Pancreas (tissue), 10 donors: Measurements from ENCODE around the gene BRINP3. TPM values are rescaled to one million over a fixed set of nuclear protein-coding genes. Genes with fewer than 3 reads are reported as not detected.

Experiments
- ATAC-seq, 4 donors: fragments of 200-7000 bp; cut with Tn5 transposase; one replicate each; pipeline versions ENCODE4 v1.8.0 to v1.9.1; 2020; ENCODE audit warnings: mild to moderate bottlenecking in 4 of 4, moderate library complexity in 4 of 4
- DNase-seq, 6 donors: peaks; one replicate each; pipeline ENCODE4 v3.0.0-alpha.2; 2020
- FAIRE-seq: peaks from 2 replicates; lab custom pipeline; 2012; peaks lifted over from hg19 to GRCh38; lab: Jason Lieb, UNC
- H3K27ac ChIP-seq, 4 donors: fragments of 200-600 bp; sonication (generic); 1 replicate in 3 of 4; 2 replicates in 1 of 4; pipeline versions ENCODE4 v1.5.0 to v1.8.0; 2020
- H3K27me3 ChIP-seq, 4 donors: fragments of 200-600 bp; one replicate each; pipeline ENCODE4 v1.8.0; 2021
- H3K36me3 ChIP-seq, 3 donors: fragments of 200-600 bp; sonication (generic) in 1 of 3; one replicate each; pipeline versions ENCODE4 v1.5.0 to v1.8.0; 2020 to 2021
- H3K4me1 ChIP-seq, 3 donors: fragments of 200-600 bp; one replicate each; pipeline ENCODE4 v1.8.0; 2021
- H3K4me3 ChIP-seq, 4 donors: fragments of 200-600 bp; sonication (generic) in 2 of 4; one replicate each; pipeline versions ENCODE4 v1.5.0 to v1.8.0; 2020 to 2021
- H3K9me3 ChIP-seq, 4 donors: fragments of 200-600 bp; one replicate each; pipeline ENCODE4 v1.8.0; 2021
- WGBS, 2 donors: extraction: QIAGEN DNeasy Blood & Tissue Kit; methylation state at CpG; one replicate each; pipeline ENCODE4 v1.1.7; 2013; 5-methylcytosine and 5-hydroxymethylcytosine counted together
- intact Hi-C, 3 donors: fragments of 100-400 bp; cut with DNase I; formaldehyde crosslinking; loops; one replicate each; pipeline versions ENCODE4 v1.11.1 to v1.14.2; 2022
- polyA plus RNA-seq, 2 donors: library from polyadenylated mRNA; stranded (reverse); fragments of 200-250 nt; gene quantifications; one replicate each; pipeline ENCODE4 v1.2.3, GENCODE V29; 2013
- total RNA-seq, 6 donors: library from RNA; stranded (reverse); fragmentation: NEBNext Ultra II Directional in 4 of 6; extraction: Animal tissue kit (Norgen Biotek cat#: 25700) in 4 of 6; gene quantifications; one replicate each; pipeline versions ENCODE4 v1.2.1 to v1.2.4, GENCODE V29; 2021 to 2023
- TF ChIP-seq, protein P1 (sequence below), 4 donors: fragments of 200-600 bp; sonication (generic) in 3 of 4; IDR thresholded peaks; one replicate each; pipeline versions ENCODE4 v1.5.0 to v1.8.0; 2021; ENCODE audit warnings: antibody characterized with exemption in 4 of 4
- donor health status: healthy with polysubstance abuse.
- donor health status: DM: no; HTN: no; CAD: no; lungs with moderate emphysema.
- donor health status: DM: no; HTN: no; CAD: no.
- donor health status: control.
- donor health status: control.
- donor health status: Bipolar disorder and iron deficiency.
- donor health status: DM: yes; HTN: yes; CAD: no.
- donor health status: DM: no; HTN: no; CAD: no.
- donor health status: DM: no; HTN: no; CAD: no.
- donor health status: DM: yes; HTN: yes; CAD: no.

BRINP3 gene
- total and polyA plus RNA-seq, 8 donors = 0.24 to 0.42 TPM; not detected in 6

DNA sequence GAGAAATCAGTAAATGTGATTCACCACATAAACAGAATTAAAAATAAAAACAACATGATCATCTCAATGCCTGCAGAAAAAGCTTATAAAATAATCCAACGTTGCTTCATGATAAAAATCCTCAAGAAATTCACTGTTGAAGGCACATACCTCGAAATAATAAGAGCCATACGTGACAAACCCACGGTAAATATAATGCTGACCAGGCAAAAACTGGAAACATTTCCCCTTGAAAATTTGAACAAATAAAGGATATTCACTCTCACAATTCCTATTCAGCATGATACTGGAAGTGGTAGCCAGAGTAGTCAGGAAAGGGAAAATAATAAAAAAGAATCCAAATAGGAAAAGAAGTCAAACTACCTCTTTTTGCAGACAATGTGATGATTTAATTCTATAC is 148.8 kb downstream of the BRINP3 start:
- TF ChIP-seq, protein P1, sequence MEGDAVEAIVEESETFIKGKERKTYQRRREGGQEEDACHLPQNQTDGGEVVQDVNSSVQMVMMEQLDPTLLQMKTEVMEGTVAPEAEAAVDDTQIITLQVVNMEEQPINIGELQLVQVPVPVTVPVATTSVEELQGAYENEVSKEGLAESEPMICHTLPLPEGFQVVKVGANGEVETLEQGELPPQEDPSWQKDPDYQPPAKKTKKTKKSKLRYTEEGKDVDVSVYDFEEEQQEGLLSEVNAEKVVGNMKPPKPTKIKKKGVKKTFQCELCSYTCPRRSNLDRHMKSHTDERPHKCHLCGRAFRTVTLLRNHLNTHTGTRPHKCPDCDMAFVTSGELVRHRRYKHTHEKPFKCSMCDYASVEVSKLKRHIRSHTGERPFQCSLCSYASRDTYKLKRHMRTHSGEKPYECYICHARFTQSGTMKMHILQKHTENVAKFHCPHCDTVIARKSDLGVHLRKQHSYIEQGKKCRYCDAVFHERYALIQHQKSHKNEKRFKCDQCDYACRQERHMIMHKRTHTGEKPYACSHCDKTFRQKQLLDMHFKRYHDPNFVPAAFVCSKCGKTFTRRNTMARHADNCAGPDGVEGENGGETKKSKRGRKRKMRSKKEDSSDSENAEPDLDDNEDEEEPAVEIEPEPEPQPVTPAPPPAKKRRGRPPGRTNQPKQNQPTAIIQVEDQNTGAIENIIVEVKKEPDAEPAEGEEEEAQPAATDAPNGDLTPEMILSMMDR (IDR thresholded peaks at IDR 0.05) = no peak
- Histone ChIP-seq H3K36me3 (no peaks in the 10 kb centered on the region), H3K4me3 (no peak overlapping the region), H3K4me1 (no peaks in the 10 kb centered on the region), H3K27ac (no peak overlapping the region), H3K27me3 (no peaks in the 10 kb centered on the region), H3K9me3 (no peaks in the 10 kb centered on the region)
- ATAC-seq (no peak), DNase-seq (no peak), FAIRE-seq (no peak)
- intact Hi-C loops = no loop called here
- WGBS, 2 donors = 68 to 80% methylated on average over 4 of the region's 4 CpGs

DNA sequence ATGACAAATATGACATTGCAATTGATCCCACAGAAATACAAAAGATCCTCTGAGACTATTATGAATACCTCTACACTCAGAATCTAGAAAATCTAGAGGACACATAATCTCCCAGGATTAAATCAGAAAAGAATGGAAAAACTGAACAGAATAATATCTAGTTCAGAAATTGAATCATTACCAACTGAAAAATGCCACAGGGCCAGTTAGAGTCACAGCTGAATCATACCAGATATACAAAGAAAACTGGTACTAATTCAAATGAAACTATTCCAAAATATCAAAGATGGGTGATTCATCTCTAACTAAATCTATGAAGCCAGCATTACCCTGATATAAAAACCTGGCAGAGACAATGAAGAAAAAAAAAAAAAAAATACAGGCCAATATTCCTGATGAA is 149.3 kb downstream of the BRINP3 start:
- no peaks in the 10 kb centered on the region for H3K4me1 ChIP-seq
- no peak for ATAC-seq
- intact Hi-C loops = no loop called here
- no peak for DNase-seq
- FAIRE-seq = no peak
- no peaks in the 10 kb centered on the region for H3K27me3 ChIP-seq
- no peaks in the 10 kb centered on the region for H3K9me3 ChIP-seq
- no peak overlapping the region for H3K27ac ChIP-seq
- TF ChIP-seq, protein P1 (IDR thresholded peaks at IDR 0.05) = no peak
- H3K4me3 ChIP-seq = no peak overlapping the region
- H3K36me3 ChIP-seq = no peaks in the 10 kb centered on the region

DNA sequence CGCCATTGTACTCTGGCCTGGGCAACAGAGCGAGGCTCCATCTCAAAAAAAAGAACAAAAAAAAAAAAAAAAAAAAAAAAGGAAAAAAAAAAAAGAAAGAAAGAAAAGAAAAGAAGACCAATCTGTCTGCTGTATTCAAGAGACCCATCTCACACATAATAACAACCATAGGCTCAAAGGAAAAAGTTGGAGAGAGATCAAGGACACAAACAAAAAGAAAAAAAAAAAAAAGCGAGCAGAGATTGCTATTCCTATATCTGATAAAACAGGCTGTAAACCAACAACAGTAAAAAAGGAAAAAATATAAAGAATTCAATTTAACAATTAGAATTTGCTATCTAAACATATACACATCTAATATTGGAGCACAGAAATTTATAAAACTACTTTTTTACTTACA is 150.4 kb downstream of the BRINP3 start:
- TF ChIP-seq, protein P1 (IDR thresholded peaks at IDR 0.05) = no peak
- Histone ChIP-seq H3K36me3 (no peaks in the 10 kb centered on the region), H3K4me3 (no peak overlapping the region), H3K27ac (no peak overlapping the region), H3K27me3 (no peaks in the 10 kb centered on the region), H3K9me3 (no peaks in the 10 kb centered on the region), H3K4me1 (no peaks in the 10 kb centered on the region)
- 75 to 79% methylated on average over 3 of the region's 3 CpGs for WGBS, 2 donors
- ATAC-seq (no peak), DNase-seq (no peak), FAIRE-seq (no peak)
- intact Hi-C loops = no loop called here

DNA sequence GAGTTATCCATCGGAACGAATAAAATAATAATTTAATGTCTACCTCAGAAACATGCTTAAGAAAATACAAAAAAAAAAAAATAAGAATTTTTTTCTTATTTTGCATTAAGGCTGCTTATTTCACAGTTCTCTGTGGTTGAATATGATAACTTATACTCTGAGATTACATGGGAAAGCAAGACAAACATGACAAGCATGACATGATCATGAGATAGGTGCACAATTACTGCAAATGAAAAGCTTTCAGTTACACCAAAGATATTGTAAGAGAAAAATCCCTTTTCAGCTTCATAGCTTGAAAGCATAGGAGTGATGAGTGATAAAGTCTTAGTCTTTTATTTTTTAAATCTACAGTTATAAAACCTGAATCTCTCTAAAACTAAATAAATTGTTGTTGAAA is 154.1 kb downstream of the BRINP3 start:
- TF ChIP-seq, protein P1 (IDR thresholded peaks at IDR 0.05) = no peak
- Histone ChIP-seq H3K4me3 (no peak overlapping the region), H3K27me3 (no peaks in the 10 kb centered on the region), H3K4me1 (no peaks in the 10 kb centered on the region), H3K27ac (no peak overlapping the region), H3K36me3 (no peaks in the 10 kb centered on the region), H3K9me3 (no peaks in the 10 kb centered on the region)
- ATAC-seq (no peak), DNase-seq (no peak), FAIRE-seq (no peak)
- intact Hi-C loops = no loop called here
- 52 to 82% methylated on average over 2 of the region's 2 CpGs for WGBS, 2 donors

DNA sequence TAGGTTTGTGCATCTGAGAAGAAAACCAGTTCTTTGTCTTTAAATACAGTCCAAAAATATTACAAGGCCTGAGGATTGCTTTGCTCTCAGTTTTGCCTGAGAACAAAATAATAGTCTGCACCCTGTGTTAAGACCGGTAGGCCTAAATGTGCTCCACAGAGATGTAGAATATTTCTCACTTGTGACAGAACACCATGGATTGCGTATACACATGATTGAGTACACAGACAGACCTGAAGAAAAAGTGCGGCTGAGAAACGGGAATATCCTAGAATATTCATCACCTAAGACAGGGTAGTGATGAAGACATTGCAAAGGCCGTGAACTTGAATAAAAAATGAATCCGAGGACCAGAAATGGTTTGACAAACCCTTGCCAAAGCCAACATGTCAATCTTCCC is 155.4 kb downstream of the BRINP3 start:
- no peak for ATAC-seq

More for the DNA sequence above, 155.4 kb downstream of the BRINP3 start:
- Histone ChIP-seq H3K4me1 (no peaks in the 10 kb centered on the region), H3K36me3 (no peaks in the 10 kb centered on the region), H3K4me3 (no peak overlapping the region), H3K27ac (no peak overlapping the region), H3K27me3 (no peaks in the 10 kb centered on the region), H3K9me3 (no peaks in the 10 kb centered on the region)
- 71 to 77% methylated on average over 6 of the region's 6 CpGs for WGBS, 2 donors
- intact Hi-C loops = no loop called here
- DNase-seq (no peak), FAIRE-seq (no peak)
- TF ChIP-seq, protein P1 (IDR thresholded peaks at IDR 0.05) = no peak
